ENCODE data around the gene ABHD16B.

ABHD16B gene

DNA sequence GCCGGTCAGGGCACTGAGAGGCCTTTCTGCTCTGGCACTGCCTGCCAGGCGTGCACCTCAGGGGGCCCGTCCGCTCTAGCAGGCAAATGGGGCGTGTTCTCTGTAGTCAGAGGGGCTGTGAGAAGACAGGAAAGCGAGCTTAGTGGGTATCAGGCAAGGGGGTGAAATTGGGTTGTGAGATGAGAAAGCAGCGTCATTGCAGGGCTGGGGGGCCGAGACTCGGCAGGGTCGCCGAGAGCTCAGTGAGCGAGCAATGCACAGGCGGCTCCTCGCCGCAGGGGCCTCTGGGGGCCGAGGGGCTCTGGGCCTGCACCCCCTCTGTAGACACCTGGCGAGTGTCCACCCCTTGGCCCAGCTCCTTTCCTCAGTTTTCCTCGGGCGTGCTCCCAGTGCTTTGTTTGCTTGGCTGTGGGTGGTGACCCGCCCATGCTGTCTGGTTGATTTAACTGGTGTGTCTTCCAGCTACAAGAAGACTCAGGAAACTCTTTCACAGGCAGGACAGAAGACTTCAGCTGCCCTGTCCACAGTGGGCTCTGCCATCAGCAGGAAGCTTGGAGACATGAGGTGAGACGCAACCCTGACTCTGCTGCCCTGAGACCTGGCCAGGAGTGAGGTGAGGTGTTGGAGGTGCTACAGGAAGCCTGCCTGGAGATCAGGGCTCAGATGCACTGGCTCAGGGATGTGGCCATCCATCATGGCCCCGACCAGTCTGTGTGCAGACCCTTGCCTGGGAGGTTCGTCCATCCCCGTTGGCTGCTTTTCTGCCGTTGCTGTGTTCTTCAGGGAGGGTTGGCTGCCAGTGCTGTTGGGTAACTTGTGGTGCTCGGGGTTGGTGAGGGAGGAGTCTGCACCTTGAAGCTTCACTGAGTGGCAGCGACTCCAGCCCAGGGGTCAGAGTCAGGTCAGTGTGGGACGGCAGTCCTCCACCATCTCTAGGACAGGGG, 21.2 kb downstream of the ABHD16B start:
- DNase-seq (ENCODE audit: extremely low read depth, insufficient read length), result no peak
- TF ChIP-seq CTCF (IDR thresholded peaks at IDR 0.05; ENCODE audit: insufficient read depth, low read length, poor library complexity, severe bottlenecking), result no peak
- Histone ChIP-seq H3K4me3 (replicated peaks; ENCODE audit: low read depth, low read length) (no peak overlapping the region), H3K36me3 (ENCODE audit: control insufficient read depth, insufficient read depth, low read length) (peaks cover 39% of the 10 kb centered on the region), H3K27me3 (replicated peaks; ENCODE audit: control insufficient read depth, insufficient read depth, low read length) (no peaks in the 10 kb centered on the region)

DNA sequence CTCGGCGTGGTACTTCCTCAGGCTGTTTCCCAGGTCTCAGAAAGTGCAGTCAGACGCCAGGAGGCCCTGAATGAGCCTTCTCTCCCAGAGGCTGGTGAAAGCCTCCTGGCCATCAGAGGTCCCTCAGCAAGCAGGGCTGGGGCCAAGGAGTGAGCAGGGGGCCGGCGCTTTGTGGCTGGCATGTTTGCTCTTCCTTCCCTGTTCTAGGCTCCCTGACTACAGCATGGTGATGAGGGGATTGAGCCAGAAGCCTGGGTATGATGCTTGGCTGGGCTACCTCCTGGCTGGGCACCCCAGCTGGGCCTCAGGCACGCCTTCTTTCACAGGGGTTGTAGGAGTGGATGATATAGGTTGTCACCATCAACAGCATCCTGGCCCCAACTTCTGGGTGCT, 21.9 kb downstream of the ABHD16B start:
- no peak for DNase-seq (ENCODE audit: extremely low read depth, insufficient read length)
- H3K36me3 ChIP-seq (ENCODE audit: control insufficient read depth, insufficient read depth, low read length), result peaks cover 40% of the 10 kb centered on the region
- no peaks in the 10 kb centered on the region for H3K27me3 ChIP-seq (replicated peaks; ENCODE audit: control insufficient read depth, insufficient read depth, low read length)

DNA sequence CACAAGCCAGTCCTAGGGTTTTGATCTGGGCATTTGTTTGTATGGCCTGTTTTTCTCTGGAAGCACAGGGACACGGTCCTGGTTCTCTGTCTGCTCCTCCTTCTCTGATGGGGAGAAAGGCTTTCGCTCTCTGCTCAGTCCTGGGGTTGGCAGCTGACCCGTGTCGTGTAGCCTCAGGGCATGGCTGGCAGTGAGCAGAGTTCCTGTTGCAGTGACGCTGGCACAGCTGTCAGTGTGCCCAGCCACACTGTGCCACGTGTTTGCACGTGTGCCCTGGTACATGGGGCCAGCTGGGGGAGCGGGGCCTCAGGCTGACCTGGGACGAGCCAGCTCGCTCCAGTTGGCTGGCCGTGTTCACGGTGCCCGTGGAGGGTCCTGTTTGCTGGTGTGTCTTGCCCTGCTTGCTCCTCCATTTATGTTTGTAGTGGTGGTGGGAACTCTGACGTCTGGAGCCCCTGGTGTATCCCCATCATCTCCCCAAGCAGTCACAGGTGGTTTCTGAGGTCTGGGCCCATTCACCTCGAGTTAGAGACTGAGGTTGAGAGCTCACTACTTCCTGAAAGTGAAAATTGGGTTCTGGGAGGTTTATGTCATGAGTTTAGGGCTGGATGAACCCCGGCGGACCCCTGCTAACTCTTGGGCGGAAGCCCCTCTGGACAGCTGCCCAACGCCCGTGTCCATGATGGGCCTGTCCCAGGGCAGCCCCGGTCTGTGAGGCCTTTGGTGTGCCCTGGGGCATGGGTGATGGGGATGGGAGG, 23.4 kb downstream of the ABHD16B start:
- TF ChIP-seq CTCF (IDR thresholded peaks at IDR 0.05; ENCODE audit: insufficient read depth, low read length, poor library complexity, severe bottlenecking), result no peak
- peaks cover 34% of the 10 kb centered on the region for H3K36me3 ChIP-seq (ENCODE audit: control insufficient read depth, insufficient read depth, low read length)
- no peak for DNase-seq (ENCODE audit: extremely low read depth, insufficient read length)

More for the DNA sequence above, 21.9 kb downstream of the ABHD16B start:
- no peak for TF ChIP-seq CTCF (IDR thresholded peaks at IDR 0.05; ENCODE audit: insufficient read depth, low read length, poor library complexity, severe bottlenecking)
- H3K4me3 ChIP-seq (replicated peaks; ENCODE audit: low read depth, low read length), result no peak overlapping the region

GRCh38 chr20:63885264-63886053, 24.2 kb downstream of the ABHD16B start:
- Histone ChIP-seq H3K4me3 (replicated peaks; ENCODE audit: low read depth, low read length) (no peak overlapping the region), H3K27me3 (replicated peaks; ENCODE audit: control insufficient read depth, insufficient read depth, low read length) (no peaks in the 10 kb centered on the region), H3K36me3 (ENCODE audit: control insufficient read depth, insufficient read depth, low read length) (peaks cover 38% of the 10 kb centered on the region)
- TF ChIP-seq CTCF (IDR thresholded peaks at IDR 0.05; ENCODE audit: insufficient read depth, low read length, poor library complexity, severe bottlenecking), result no peak
- no peak for DNase-seq (ENCODE audit: extremely low read depth, insufficient read length)

More for the DNA sequence above, 23.4 kb downstream of the ABHD16B start:
- no peaks in the 10 kb centered on the region for H3K27me3 ChIP-seq (replicated peaks; ENCODE audit: control insufficient read depth, insufficient read depth, low read length)
- H3K4me3 ChIP-seq (replicated peaks; ENCODE audit: low read depth, low read length), result no peak overlapping the region

- H3K27me3 ChIP-seq (replicated peaks; ENCODE audit: control insufficient read depth, insufficient read depth, low read length), result no peaks in the 10 kb centered on the region
- peaks cover 39% of the 10 kb centered on the region for H3K36me3 ChIP-seq (ENCODE audit: control insufficient read depth, insufficient read depth, low read length)
- DNase-seq (ENCODE audit: extremely low read depth, insufficient read length), result no peak
- H3K4me3 ChIP-seq (replicated peaks; ENCODE audit: low read depth, low read length), result no peak overlapping the region
- no peak for TF ChIP-seq CTCF (IDR thresholded peaks at IDR 0.05; ENCODE audit: insufficient read depth, low read length, poor library complexity, severe bottlenecking)
Observed at GRCh38 chr20:63886054-63886419, 24.7 kb downstream of the ABHD16B start.
